ENCODE results near the gene COL28A1. TPM values are rescaled to one million over a fixed set of nuclear protein-coding genes. Genes with fewer than 3 reads are reported as not detected.
"Not testable (repeated sequence)": the region's sequence is repeated elsewhere in the genome, so short reads cannot be mapped to it uniquely, and the experiment has no call there.

Gene COL28A1
- total and polyA plus RNA-seq, 8 donors: 0.73 to 2.8 (median 2.1) TPM

DNA sequence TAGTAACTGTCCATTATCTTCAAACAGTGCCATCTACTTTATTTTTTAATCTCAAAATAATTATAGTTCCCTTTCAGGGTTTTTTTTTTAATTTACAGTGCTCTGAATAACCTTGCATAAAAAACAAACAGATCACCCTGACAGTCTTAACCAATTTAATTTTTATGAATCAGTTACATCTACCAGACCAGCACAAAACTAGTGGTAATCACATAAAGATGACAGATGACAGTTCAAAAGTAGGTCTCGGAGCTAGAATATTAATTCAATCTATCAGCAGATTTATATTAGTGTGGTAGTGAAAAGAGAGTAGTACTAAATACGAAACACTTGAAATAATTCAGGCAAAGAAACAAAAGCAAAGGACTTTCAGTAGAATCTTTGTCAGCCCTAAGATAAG is 53.9 kb downstream of the COL28A1 start:
- TF ChIP-seq, protein P1, sequence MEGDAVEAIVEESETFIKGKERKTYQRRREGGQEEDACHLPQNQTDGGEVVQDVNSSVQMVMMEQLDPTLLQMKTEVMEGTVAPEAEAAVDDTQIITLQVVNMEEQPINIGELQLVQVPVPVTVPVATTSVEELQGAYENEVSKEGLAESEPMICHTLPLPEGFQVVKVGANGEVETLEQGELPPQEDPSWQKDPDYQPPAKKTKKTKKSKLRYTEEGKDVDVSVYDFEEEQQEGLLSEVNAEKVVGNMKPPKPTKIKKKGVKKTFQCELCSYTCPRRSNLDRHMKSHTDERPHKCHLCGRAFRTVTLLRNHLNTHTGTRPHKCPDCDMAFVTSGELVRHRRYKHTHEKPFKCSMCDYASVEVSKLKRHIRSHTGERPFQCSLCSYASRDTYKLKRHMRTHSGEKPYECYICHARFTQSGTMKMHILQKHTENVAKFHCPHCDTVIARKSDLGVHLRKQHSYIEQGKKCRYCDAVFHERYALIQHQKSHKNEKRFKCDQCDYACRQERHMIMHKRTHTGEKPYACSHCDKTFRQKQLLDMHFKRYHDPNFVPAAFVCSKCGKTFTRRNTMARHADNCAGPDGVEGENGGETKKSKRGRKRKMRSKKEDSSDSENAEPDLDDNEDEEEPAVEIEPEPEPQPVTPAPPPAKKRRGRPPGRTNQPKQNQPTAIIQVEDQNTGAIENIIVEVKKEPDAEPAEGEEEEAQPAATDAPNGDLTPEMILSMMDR (IDR thresholded peaks at IDR 0.05): no peak
- Histone ChIP-seq H3K9me3 (peaks cover 0 to 11% of the 10 kb centered on the region in 2 donors), H3K27ac (no peak overlapping the region), H3K36me3 (no peaks in the 10 kb centered on the region), H3K4me1 (no peaks in the 10 kb centered on the region), H3K4me3 (no peak overlapping the region), H3K27me3 (no peaks in the 10 kb centered on the region)
- DNase-seq (no peak), ATAC-seq (no peak)
- intact Hi-C loops (cut with DNase I): no loop called here

DNA sequence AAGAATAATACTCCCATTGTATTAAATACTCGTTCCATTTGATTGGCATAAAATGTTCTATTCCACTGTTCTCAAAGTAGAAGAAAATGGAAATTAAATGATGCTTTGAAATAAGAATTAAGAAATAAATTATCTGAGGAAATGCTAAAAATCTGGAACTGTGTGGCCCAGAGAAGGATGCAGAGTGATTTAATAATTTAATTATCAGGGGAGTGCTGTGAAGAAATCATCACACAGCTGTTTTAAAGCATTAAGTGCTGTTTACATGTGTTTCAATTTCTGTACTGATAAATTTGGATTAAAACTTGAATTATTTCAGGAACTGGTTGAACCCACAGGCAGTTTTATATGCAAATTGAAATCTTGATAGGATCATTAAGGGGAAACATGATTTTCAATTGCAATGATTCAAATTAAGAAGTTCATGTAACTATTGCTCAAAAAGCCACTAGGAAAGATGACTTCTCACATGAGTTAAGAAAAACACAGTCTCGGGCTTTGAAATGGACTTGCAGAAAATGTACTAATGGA is 56.3 kb downstream of the COL28A1 start:
- no peak overlapping the region for H3K27ac ChIP-seq
- no peaks in the 10 kb centered on the region for H3K4me1 ChIP-seq
- intact Hi-C loops (cut with DNase I): no loop called here
- TF ChIP-seq, protein P1 (IDR thresholded peaks at IDR 0.05): no peak
- no peaks in the 10 kb centered on the region for H3K27me3 ChIP-seq
- peaks cover 0 to 5% of the 10 kb centered on the region in 2 donors for H3K9me3 ChIP-seq
- no peaks in the 10 kb centered on the region for H3K36me3 ChIP-seq
- DNase-seq (no peak), ATAC-seq (no peak)
- H3K4me3 ChIP-seq: no peak overlapping the region

DNA sequence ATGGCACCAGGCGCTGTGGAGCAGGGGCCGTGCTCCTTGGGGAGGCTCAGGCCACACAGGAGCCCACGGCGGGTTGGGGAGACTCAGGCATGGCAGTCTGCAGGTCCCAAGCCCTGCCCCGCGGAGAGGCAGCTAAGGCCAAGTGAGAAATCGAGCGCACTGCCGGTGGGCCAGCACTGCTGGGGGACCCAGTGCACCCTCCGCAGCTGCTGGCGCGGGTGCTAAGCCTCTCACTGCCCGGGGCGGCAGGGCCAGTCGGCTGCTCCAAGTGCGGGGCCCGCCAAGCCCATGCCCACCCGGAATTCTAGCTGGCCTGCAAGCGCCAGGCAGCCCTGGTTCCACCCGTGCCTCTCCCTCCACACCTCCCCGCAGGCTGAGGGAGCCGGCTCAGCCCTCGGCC is 57.1 kb downstream of the COL28A1 start:
- Histone ChIP-seq H3K36me3 (no peaks in the 10 kb centered on the region), H3K4me3 (no peak overlapping the region), H3K9me3 (no peaks in the 10 kb centered on the region), H3K27ac (no peak overlapping the region), H3K27me3 (no peaks in the 10 kb centered on the region), H3K4me1 (no peaks in the 10 kb centered on the region)
- no peak for ATAC-seq
- TF ChIP-seq, protein P1 (IDR thresholded peaks at IDR 0.05): no peak
- intact Hi-C loops (cut with DNase I): no loop called here
- DNase-seq: peak in 1 of 4 donors; percentile 73

DNA sequence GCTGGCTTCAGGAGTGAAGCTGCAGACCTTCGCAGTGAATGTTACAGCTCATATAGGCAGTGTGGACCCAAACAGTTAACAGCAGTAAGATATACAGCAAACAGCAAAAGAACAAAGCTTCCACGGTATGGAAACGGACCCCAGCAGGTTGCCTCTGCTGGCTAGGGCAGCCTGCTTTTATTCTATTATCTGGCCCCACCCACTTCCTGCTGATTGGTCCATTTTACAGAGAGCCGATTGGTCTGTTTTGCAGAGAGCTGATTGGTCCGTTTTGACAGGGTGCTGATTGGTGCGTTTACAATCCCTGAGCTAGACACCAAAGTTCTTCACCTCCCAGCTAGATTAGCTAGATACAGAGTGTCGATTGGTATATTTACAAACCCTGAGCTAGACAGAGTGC is 58.0 kb downstream of the COL28A1 start:
- H3K4me3 ChIP-seq; DNase-seq; H3K9me3 ChIP-seq; H3K36me3 ChIP-seq; H3K27ac ChIP-seq; H3K27me3 ChIP-seq; H3K4me1 ChIP-seq; ATAC-seq; intact Hi-C loops (cut with DNase I): not testable (repeated sequence)

DNA sequence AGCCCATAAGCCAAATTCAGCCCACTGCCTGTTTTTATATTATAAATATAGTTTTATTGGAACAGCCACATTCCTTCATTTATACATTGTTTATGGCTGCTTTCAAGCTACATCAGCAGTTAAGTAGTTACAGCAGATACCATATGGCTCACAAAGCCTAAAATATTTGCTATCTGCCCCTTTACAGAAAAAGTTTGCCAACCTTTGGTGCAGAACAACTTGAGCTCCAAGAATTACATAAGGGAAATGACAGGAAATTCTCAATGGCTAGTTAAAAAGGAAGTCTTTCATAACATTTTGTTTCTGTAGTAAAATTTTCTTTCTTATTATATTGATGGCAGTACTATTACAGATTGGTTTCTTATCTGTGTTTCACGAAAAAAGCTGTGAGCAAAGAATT is 59.3 kb downstream of the COL28A1 start:
- no peak overlapping the region for H3K4me3 ChIP-seq
- no peaks in the 10 kb centered on the region for H3K4me1 ChIP-seq
- no peaks in the 10 kb centered on the region for H3K36me3 ChIP-seq
- H3K27me3 ChIP-seq: no peaks in the 10 kb centered on the region
- TF ChIP-seq, protein P1 (IDR thresholded peaks at IDR 0.05): no peak
- no peak for ATAC-seq
- peak in 1 of 4 donors; percentile 3 for DNase-seq
- H3K27ac ChIP-seq: no peak overlapping the region
- intact Hi-C loops (cut with DNase I): no loop called here
- peaks cover 0 to 9% of the 10 kb centered on the region in 2 donors for H3K9me3 ChIP-seq

DNA sequence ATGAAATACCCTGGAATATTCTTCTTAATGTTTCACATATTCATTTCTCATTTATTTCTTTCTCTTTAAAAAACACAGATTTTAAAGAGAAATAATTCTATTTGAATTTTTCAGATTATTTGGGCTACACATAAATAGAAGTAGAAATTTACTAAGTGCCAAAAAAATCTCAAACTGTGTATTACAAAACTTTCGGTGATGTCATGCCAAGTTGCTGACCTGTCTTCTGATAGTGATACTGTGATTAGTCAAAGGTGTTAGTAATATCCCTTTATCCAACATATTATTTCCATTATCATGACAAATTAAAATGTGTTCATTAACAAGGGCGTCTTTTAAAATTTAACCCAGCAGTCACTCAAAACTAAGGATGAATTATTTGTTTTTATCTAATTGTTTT is 60.1 kb downstream of the COL28A1 start:
- no peaks in the 10 kb centered on the region for H3K36me3 ChIP-seq

More for the DNA sequence above, 60.1 kb downstream of the COL28A1 start:
- intact Hi-C loops (cut with DNase I): no loop called here
- DNase-seq: no peak
- no peak overlapping the region for H3K27ac ChIP-seq
- no peak for ATAC-seq
- TF ChIP-seq, protein P1 (IDR thresholded peaks at IDR 0.05): no peak
- no peak overlapping the region for H3K4me3 ChIP-seq
- peaks cover 0 to 9% of the 10 kb centered on the region in 2 donors for H3K9me3 ChIP-seq
- no peaks in the 10 kb centered on the region for H3K4me1 ChIP-seq
- no peaks in the 10 kb centered on the region for H3K27me3 ChIP-seq
